ENCODE data around the gene KRTAP3-3. TPM values are rescaled to one million over a fixed set of nuclear protein-coding genes. Genes with fewer than 3 reads are reported as not detected.

KRTAP3-3 gene
- total RNA-seq, 1 donor from 2014 or later: not detected

DNA sequence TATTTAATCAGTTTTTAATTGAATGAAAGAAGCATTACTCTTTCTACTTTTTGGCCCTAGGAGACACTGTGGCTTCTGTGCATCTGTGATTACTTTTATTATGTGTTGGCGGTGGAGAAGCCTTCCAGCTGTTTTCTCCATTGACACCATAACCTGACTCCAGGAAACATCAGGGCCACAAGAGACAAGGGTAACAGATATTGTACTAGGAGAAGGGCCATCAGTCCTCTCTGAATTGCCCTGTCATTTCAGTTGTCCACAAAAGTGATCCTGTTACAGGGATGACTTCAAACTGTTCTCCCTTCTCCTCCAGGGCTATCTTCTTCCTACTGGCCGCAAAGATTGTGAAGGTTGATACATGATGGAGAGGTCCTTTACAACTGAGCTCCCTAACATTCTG lies 41.8 kb downstream of the KRTAP3-3 start:
- H3K4me3 Mint-ChIP-seq: no peak overlapping the region
- no peak overlapping the region for H3K27ac Mint-ChIP-seq (ENCODE audit: unreplicated experiment)
- H3K9me3 Mint-ChIP-seq: no peaks in the 10 kb centered on the region
- peaks cover 16% of the 10 kb centered on the region for H3K4me1 Mint-ChIP-seq
- H3K27me3 Mint-ChIP-seq (ENCODE audit: low read depth): peaks cover 2% of the 10 kb centered on the region
- H3K36me3 Mint-ChIP-seq (ENCODE audit: low read depth): no peaks in the 10 kb centered on the region
- TF ChIP-seq, protein P1, sequence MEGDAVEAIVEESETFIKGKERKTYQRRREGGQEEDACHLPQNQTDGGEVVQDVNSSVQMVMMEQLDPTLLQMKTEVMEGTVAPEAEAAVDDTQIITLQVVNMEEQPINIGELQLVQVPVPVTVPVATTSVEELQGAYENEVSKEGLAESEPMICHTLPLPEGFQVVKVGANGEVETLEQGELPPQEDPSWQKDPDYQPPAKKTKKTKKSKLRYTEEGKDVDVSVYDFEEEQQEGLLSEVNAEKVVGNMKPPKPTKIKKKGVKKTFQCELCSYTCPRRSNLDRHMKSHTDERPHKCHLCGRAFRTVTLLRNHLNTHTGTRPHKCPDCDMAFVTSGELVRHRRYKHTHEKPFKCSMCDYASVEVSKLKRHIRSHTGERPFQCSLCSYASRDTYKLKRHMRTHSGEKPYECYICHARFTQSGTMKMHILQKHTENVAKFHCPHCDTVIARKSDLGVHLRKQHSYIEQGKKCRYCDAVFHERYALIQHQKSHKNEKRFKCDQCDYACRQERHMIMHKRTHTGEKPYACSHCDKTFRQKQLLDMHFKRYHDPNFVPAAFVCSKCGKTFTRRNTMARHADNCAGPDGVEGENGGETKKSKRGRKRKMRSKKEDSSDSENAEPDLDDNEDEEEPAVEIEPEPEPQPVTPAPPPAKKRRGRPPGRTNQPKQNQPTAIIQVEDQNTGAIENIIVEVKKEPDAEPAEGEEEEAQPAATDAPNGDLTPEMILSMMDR (conservative IDR thresholded peaks at IDR 0.05): no peak
- no peak for DNase-seq (ENCODE audit: low read depth, low spot score)

DNA sequence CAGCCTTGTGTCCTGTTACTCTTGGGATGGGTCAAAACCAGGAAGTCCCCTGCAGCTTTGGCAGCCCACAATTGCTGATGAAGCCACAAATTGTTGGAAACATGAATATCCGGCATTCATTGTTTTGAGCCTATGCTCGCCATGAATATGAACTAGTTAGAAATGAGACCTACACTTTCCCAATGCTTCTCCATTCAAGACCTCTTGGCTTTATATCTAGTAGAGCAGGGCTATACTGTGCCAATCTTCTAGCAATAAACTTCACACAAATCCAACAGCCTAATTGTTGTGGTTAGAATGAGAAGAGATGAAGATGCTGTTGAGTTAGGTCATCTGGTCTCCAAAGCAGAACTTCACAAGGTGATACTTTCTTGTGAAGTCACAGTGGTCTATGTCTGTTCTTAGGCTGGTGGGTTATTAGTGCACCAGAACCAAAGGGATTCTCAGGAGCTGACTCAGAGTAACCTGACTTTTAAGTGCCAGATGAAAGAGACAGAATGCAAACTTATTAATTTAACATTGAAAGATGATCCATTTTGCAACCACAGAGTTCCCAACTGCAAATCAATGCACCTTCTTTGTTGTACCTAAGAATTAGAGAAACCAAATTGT lies 42.8 kb downstream of the KRTAP3-3 start:
- Mint-ChIP-seq H3K9me3 (no peaks in the 10 kb centered on the region), H3K4me3 (no peak overlapping the region), H3K27me3 (ENCODE audit: low read depth) (peaks cover 2% of the 10 kb centered on the region), H3K4me1 (peaks cover 11% of the 10 kb centered on the region), H3K36me3 (ENCODE audit: low read depth) (no peaks in the 10 kb centered on the region), H3K27ac (ENCODE audit: unreplicated experiment) (no peak overlapping the region)
- no peak for DNase-seq (ENCODE audit: low read depth, low spot score)
- TF ChIP-seq, protein P1 (conservative IDR thresholded peaks at IDR 0.05): no peak

GRCh38 chr17:40950176-40950575 lies 43.8 kb downstream of the KRTAP3-3 start:
- no peaks in the 10 kb centered on the region for H3K9me3 Mint-ChIP-seq
- no peak for DNase-seq (ENCODE audit: low read depth, low spot score)
- no peak overlapping the region for H3K4me3 Mint-ChIP-seq
- peaks cover 2% of the 10 kb centered on the region for H3K27me3 Mint-ChIP-seq (ENCODE audit: low read depth)
- H3K36me3 Mint-ChIP-seq (ENCODE audit: low read depth): no peaks in the 10 kb centered on the region
- TF ChIP-seq, protein P1 (conservative IDR thresholded peaks at IDR 0.05): no peak
- peaks cover 17% of the 10 kb centered on the region for H3K4me1 Mint-ChIP-seq
- no peak overlapping the region for H3K27ac Mint-ChIP-seq (ENCODE audit: unreplicated experiment)

DNA sequence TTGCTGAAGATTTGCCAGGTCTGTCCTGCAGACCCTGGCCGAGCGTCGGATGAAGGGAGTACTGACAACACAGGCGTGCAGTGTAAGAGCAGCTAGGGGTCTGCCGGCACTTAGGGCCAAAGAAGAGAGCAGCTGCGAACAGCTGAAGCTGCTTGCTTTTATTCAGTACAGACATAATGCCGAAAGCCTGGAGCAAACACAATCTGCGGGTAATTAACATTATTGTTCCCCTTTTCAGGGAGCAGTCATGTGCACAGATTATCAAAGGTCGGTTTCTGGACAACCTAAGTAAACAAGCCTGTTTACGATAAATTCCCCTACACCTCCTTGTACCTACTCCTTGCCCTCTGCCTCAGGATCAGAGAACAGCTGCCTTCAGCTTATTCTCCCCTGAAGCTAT lies 44.5 kb downstream of the KRTAP3-3 start:
- Mint-ChIP-seq H3K4me3 (no peak overlapping the region), H3K27me3 (ENCODE audit: low read depth) (peaks cover 2% of the 10 kb centered on the region), H3K36me3 (ENCODE audit: low read depth) (no peaks in the 10 kb centered on the region), H3K27ac (ENCODE audit: unreplicated experiment) (no peak overlapping the region), H3K4me1 (peaks cover 18% of the 10 kb centered on the region), H3K9me3 (no peaks in the 10 kb centered on the region)
- TF ChIP-seq, protein P1 (conservative IDR thresholded peaks at IDR 0.05): no peak
- DNase-seq (ENCODE audit: low read depth, low spot score): no peak

- peaks cover 2% of the 10 kb centered on the region for H3K27me3 Mint-ChIP-seq (ENCODE audit: low read depth)
- H3K4me1 Mint-ChIP-seq: peaks cover 18% of the 10 kb centered on the region
- no peak overlapping the region for H3K27ac Mint-ChIP-seq (ENCODE audit: unreplicated experiment)
- H3K4me3 Mint-ChIP-seq: no peak overlapping the region
- TF ChIP-seq, protein P1 (conservative IDR thresholded peaks at IDR 0.05): no peak
- no peak for DNase-seq (ENCODE audit: low read depth, low spot score)
- H3K36me3 Mint-ChIP-seq (ENCODE audit: low read depth): no peaks in the 10 kb centered on the region
- no peaks in the 10 kb centered on the region for H3K9me3 Mint-ChIP-seq
Observed at GRCh38 chr17:40947929-40948328, 46.0 kb downstream of the KRTAP3-3 start.

Data from neural crest cell (in vitro differentiated cells).